HG03064 (cell line): ENCODE measurements around the gene TMEM254.
"Not testable (repeated sequence)": the region's sequence is repeated elsewhere in the genome, so short reads cannot be mapped to it uniquely, and the experiment has no call there.

Experiments
- ATAC-seq: cut with Tn5 transposase; IDR thresholded peaks from one replicate; pipeline ENCODE4 v1.9.1; 2021; ENCODE audit warnings: low read depth; ENCODE audit not compliant: unreplicated experiment

The TMEM254 gene

GRCh38 chr10:80072584-80072983, 5.9 kb upstream of the TMEM254 start:
- ATAC-seq = no peak

- no peak for ATAC-seq
Observed at GRCh38 chr10:80075781-80076180, 2.7 kb upstream of the TMEM254 start.

- ATAC-seq = no peak
Observed at GRCh38 chr10:80077869-80078447, 507 bp upstream of the TMEM254 start.

GRCh38 chr10:80079312-80079719, 851 bp downstream of the TMEM254 start:
- ATAC-seq = no peak

- ATAC-seq = no peak
Observed at GRCh38 chr10:80081026-80081425, 2.6 kb downstream of the TMEM254 start.

- no peak for ATAC-seq
Observed at GRCh38 chr10:80081801-80082750, 3.6 kb downstream of the TMEM254 start.

GRCh38 chr10:80090121-80090520, 11.7 kb downstream of the TMEM254 start:
- ATAC-seq = no peak

GRCh38 chr10:80094231-80094630, 15.8 kb downstream of the TMEM254 start:
- ATAC-seq = no peak

GRCh38 chr10:80098272-80098671, 19.8 kb downstream of the TMEM254 start:
- ATAC-seq = not testable (repeated sequence)

- not testable (repeated sequence) for ATAC-seq
Observed at GRCh38 chr10:80099295-80099694, 20.8 kb downstream of the TMEM254 start.

- no peak for ATAC-seq
Observed at GRCh38 chr10:80100116-80100515, 21.7 kb downstream of the TMEM254 start.

- ATAC-seq = no peak
Observed at GRCh38 chr10:80100861-80101695, 22.6 kb downstream of the TMEM254 start.

GRCh38 chr10:80104066-80104926, 25.8 kb downstream of the TMEM254 start:
- ATAC-seq = no peak

GRCh38 chr10:80108576-80109239, 30.2 kb downstream of the TMEM254 start:
- ATAC-seq = no peak

- no peak for ATAC-seq
Observed at GRCh38 chr10:80110986-80111385, 32.5 kb downstream of the TMEM254 start.

- ATAC-seq = no peak
Observed at GRCh38 chr10:80118669-80119068, 40.2 kb downstream of the TMEM254 start.

- ATAC-seq = no peak
Observed at GRCh38 chr10:80122110-80122710, 43.7 kb downstream of the TMEM254 start.

- ATAC-seq = no peak
Observed at GRCh38 chr10:80122746-80123145, 44.3 kb downstream of the TMEM254 start.

- ATAC-seq = no peak
Observed at GRCh38 chr10:80126876-80127275, 48.4 kb downstream of the TMEM254 start.
